ENCODE results near the gene CANX. TPM values are rescaled to one million over a fixed set of nuclear protein-coding genes. Genes with fewer than 3 reads are reported as not detected.

CANX gene
- total and polyA plus RNA-seq, 9 of the 15 experiments (the other 6 are each of a cell fraction or from before 2014, with no cell fraction given) = 155 to 893 (median 589) TPM

DNA sequence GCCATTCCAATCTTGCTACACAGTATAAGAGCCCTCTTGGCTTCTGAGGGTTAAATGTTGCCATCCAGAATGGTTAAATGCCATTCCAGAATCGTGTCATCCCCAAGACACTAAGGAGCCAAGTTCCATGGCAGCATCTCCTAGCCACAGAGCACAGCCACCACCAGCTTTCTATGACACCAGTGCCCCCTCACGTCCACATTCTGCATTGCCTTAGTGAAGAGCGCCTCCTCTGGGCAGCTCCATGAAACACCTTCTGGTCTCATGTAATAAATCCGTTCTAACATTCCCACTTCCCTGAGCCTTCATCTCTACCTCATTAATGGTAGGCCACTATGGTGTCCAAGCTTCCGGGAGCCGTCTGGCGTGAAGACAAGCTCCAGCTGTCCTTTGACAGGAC is 30.4 kb upstream of the CANX start (continued):
- TF ChIP-seq, protein P1, sequence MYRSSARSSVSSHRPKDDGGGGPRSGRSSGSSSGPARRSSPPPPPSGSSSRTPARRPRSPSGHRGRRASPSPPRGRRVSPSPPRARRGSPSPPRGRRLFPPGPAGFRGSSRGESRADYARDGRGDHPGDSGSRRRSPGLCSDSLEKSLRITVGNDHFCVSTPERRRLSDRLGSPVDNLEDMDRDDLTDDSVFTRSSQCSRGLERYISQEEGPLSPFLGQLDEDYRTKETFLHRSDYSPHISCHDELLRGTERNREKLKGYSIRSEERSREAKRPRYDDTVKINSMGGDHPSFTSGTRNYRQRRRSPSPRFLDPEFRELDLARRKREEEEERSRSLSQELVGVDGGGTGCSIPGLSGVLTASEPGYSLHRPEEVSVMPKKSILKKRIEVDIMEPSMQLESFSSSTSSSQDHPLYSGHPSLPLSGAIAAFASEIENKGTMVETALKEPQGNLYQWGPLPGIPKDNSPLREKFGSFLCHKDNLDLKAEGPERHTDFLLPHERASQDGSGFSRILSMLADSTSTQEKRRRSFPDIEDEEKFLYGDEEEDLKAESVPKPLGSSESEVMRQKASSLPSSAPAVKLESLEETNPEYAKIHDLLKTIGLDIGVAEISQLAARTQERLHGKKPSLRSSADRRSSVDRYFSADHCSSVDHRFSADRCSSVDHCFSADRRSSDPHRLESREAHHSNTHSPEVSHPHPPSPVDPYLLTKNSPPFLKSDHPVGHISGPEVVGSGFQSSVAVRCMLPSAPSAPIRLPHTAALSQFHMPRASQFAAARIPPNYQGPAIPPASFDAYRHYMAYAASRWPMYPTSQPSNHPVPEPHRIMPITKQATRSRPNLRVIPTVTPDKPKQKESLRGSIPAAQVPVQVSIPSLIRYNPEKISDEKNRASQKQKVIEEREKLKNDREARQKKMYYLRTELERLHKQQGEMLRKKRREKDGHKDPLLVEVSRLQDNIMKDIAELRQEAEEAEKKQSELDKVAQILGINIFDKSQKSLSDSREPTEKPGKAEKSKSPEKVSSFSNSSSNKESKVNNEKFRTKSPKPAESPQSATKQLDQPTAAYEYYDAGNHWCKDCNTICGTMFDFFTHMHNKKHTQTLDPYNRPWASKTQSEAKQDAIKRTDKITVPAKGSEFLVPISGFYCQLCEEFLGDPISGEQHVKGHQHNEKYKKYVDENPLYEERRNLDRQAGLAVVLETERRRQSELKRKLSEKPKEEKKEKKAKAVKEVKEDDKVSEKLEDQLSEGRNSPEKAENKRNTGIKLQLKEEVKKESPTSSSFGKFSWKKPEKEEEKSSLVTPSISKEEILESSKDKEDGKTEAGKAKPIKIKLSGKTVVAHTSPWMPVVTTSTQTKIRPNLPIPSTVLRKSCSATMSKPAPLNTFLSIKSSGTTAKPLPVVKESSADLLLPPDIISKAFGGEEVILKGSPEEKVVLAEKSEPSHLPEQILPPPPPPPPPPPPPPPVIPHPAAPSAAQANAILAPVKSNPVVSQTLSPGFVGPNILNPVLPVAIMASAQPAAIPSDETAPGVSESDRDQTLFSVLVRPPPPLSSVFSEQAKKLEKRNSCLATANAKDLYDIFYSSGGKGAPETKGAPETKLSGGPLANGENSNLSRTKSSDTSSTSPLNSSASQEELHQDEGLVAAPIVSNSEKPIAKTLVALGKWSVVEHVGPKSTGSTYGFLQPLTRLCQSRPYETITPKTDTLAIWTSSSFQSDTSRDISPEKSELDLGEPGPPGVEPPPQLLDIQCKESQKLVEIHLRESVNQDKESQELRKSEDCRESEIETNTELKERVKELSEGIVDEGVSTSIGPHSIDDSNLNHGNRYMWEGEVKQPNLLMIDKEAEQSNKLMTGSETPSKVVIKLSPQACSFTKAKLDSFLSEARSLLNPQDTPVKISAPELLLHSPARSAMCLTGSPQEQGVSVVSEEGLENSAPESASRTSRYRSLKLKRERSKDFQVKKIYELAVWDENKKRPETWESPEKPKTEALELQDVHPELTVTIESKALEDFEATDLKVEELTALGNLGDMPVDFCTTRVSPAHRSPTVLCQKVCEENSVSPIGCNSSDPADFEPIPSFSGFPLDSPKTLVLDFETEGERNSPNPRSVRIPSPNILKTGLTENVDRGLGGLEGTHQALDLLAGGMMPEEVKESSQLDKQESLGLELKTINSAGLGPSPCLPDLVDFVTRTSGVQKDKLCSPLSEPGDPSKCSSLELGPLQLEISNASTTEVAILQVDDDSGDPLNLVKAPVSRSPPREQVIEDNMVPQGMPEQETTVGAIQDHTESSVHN (IDR thresholded peaks at IDR 0.05; ENCODE audit: borderline replicate concordance in 1 of 2, low read depth in 1 of 2) = no peak
- TF ChIP-seq CREM (IDR thresholded peaks at IDR 0.05; ENCODE audit: low read depth) (peak; percentile 50; the same call in 1 of the 2 replicates), EWSR1 (IDR thresholded peaks at IDR 0.05; ENCODE audit: borderline replicate concordance, low read depth, partially characterized antibody) (no peak), ZNF830 (CRISPR knock-in tag; IDR thresholded peaks at IDR 0.05) (no peak), DNMT1 (IDR thresholded peaks at IDR 0.05) (no peak), TFAP4 (CRISPR knock-in tag; IDR thresholded peaks at IDR 0.05; ENCODE audit: borderline replicate concordance) (no peak), CC2D1A (IDR thresholded peaks at IDR 0.05) (peak; percentile 68; the same call in 1 of the 2 replicates), ZNF24 (IDR thresholded peaks at IDR 0.05) (no peak), MITF (IDR thresholded peaks at IDR 0.05) (no peak)
- TF ChIP-seq, protein P2, sequence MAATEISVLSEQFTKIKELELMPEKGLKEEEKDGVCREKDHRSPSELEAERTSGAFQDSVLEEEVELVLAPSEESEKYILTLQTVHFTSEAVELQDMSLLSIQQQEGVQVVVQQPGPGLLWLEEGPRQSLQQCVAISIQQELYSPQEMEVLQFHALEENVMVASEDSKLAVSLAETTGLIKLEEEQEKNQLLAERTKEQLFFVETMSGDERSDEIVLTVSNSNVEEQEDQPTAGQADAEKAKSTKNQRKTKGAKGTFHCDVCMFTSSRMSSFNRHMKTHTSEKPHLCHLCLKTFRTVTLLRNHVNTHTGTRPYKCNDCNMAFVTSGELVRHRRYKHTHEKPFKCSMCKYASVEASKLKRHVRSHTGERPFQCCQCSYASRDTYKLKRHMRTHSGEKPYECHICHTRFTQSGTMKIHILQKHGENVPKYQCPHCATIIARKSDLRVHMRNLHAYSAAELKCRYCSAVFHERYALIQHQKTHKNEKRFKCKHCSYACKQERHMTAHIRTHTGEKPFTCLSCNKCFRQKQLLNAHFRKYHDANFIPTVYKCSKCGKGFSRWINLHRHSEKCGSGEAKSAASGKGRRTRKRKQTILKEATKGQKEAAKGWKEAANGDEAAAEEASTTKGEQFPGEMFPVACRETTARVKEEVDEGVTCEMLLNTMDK (IDR thresholded peaks at IDR 0.05; ENCODE audit: borderline replicate concordance, insufficient read depth, low read depth, low read length, poor library complexity, severe bottlenecking) = peak; percentile 68
- TF ChIP-seq, protein P3, sequence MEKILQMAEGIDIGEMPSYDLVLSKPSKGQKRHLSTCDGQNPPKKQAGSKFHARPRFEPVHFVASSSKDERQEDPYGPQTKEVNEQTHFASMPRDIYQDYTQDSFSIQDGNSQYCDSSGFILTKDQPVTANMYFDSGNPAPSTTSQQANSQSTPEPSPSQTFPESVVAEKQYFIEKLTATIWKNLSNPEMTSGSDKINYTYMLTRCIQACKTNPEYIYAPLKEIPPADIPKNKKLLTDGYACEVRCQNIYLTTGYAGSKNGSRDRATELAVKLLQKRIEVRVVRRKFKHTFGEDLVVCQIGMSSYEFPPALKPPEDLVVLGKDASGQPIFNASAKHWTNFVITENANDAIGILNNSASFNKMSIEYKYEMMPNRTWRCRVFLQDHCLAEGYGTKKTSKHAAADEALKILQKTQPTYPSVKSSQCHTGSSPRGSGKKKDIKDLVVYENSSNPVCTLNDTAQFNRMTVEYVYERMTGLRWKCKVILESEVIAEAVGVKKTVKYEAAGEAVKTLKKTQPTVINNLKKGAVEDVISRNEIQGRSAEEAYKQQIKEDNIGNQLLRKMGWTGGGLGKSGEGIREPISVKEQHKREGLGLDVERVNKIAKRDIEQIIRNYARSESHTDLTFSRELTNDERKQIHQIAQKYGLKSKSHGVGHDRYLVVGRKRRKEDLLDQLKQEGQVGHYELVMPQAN (IDR thresholded peaks at IDR 0.05; ENCODE audit: borderline replicate concordance) = no peak
